Trophoblast cell (in vitro differentiated cells and primary cell): Measurements from ENCODE around the gene MCM7.

ENCODE experiments used
- DNase-seq, 2 donors: peaks; one replicate each; pipeline ENCODE4 v3.0.0-alpha.2; 2016
- H2AFZ ChIP-seq: 2 replicates; pipeline ENCODE4 v1.6.1; 2013; ENCODE audit warnings: low read length, moderate library complexity, mild to moderate bottlenecking; ENCODE audit not compliant: insufficient read depth, poor library complexity
- H2AK5ac ChIP-seq: 2 replicates; pipeline ENCODE4 v1.6.1; 2013; ENCODE audit warnings: mild to moderate bottlenecking, low read length
- H2BK120ac ChIP-seq: 2 replicates; pipeline ENCODE4 v1.6.1; 2013; ENCODE audit warnings: low read length, mild to moderate bottlenecking, moderate library complexity; ENCODE audit not compliant: insufficient read depth, poor library complexity
- H2BK12ac ChIP-seq: 2 replicates; pipeline ENCODE4 v1.6.1; 2013; ENCODE audit warnings: mild to moderate bottlenecking, low read length, moderate library complexity
- H2BK5ac ChIP-seq: 2 replicates; pipeline ENCODE4 v1.6.1; 2013; ENCODE audit warnings: low read length, low read depth, moderate library complexity, mild to moderate bottlenecking; ENCODE audit not compliant: poor library complexity
- H3K14ac ChIP-seq: 2 replicates; pipeline ENCODE4 v1.6.1; 2013; ENCODE audit warnings: mild to moderate bottlenecking, low read length
- H3K18ac ChIP-seq: 2 replicates; pipeline ENCODE4 v1.6.1; 2013; ENCODE audit warnings: mild to moderate bottlenecking, low read length
- H3K23ac ChIP-seq: 2 replicates; pipeline ENCODE4 v1.6.1; 2013; ENCODE audit warnings: low read length
- H3K27ac ChIP-seq: 2 replicates; pipeline ENCODE4 v1.5.1; 2013; ENCODE audit warnings: low read depth, mild to moderate bottlenecking, inconsistent platforms, low read length, moderate library complexity
- H3K27me3 ChIP-seq: 2 replicates; pipeline ENCODE4 v1.6.1; 2013; ENCODE audit warnings: inconsistent platforms, mild to moderate bottlenecking, low read length, moderate library complexity; ENCODE audit not compliant: insufficient read depth
- H3K36me3 ChIP-seq, 2 experiments: 1 replicate in 1 of 2; 2 replicates in 1 of 2; pipeline ENCODE4 v1.6.1; 2013; ENCODE audit warnings: low read length in 2 of 2, mild to moderate bottlenecking in 2 of 2, moderate library complexity in 1 of 2; ENCODE audit not compliant: insufficient read depth in 2 of 2, control insufficient read depth in 1 of 2
- H3K4ac ChIP-seq: 2 replicates; pipeline ENCODE4 v1.6.1; 2013; ENCODE audit warnings: low read depth, mild to moderate bottlenecking, low read length, moderate library complexity
- H3K4me1 ChIP-seq, 2 experiments: 1 replicate in 1 of 2; 2 replicates in 1 of 2; pipeline ENCODE4 v1.6.1; 2013; ENCODE audit warnings: low read length in 2 of 2, mild to moderate bottlenecking in 2 of 2, moderate library complexity in 1 of 2; ENCODE audit not compliant: insufficient read depth in 2 of 2, control insufficient read depth in 1 of 2
- H3K4me2 ChIP-seq: 2 replicates; pipeline ENCODE4 v1.6.1; 2013; ENCODE audit warnings: inconsistent platforms, mild to moderate bottlenecking, low read length, moderate library complexity
- H3K4me3 ChIP-seq: 2 replicates; pipeline ENCODE4 v1.5.1; 2013; ENCODE audit warnings: mild to moderate bottlenecking, low read depth, low read length, inconsistent platforms
- H3K79me1 ChIP-seq: one replicate; pipeline ENCODE4 v1.6.1; 2013; ENCODE audit warnings: low read length
- H3K79me2 ChIP-seq: 2 replicates; pipeline ENCODE4 v1.6.1; 2013; ENCODE audit warnings: low read length, mild to moderate bottlenecking; ENCODE audit not compliant: control insufficient read depth, insufficient read depth, poor library complexity
- H3K9ac ChIP-seq: 2 replicates; pipeline ENCODE4 v1.6.1; 2013; ENCODE audit warnings: mild to moderate bottlenecking, low read length
- H3K9me3 ChIP-seq: 2 replicates; pipeline ENCODE4 v1.6.1; 2013; ENCODE audit warnings: low read depth, mild to moderate bottlenecking, control low read depth, inconsistent platforms, low read length; ENCODE audit not compliant: insufficient read depth
- H4K12ac ChIP-seq: 2 replicates; pipeline ENCODE4 v1.6.1; 2013; ENCODE audit warnings: low read depth, mild to moderate bottlenecking, low read length, moderate library complexity
- H4K8ac ChIP-seq: 2 replicates; pipeline ENCODE4 v1.6.1; 2013; ENCODE audit warnings: low read depth, mild to moderate bottlenecking, low read length, moderate library complexity
- H4K91ac ChIP-seq: one replicate; pipeline ENCODE4 v1.6.1; 2013; ENCODE audit warnings: low read depth, mild to moderate bottlenecking, low read length, moderate library complexity
- WGBS: extraction: QIAGEN DNeasy Blood & Tissue Kit; methylation state at CpG from one replicate; pipeline ENCODE4 v1.1.7; 2013; ENCODE audit warnings: missing lambda C conversion rate; ENCODE audit not compliant: insufficient read length, insufficient coverage; ENCODE audit errors: extremely low coverage; 5-methylcytosine and 5-hydroxymethylcytosine counted together

Gene MCM7

GRCh38 chr7:100057006-100057405 lies 44.2 kb downstream of the MCM7 start:
- Histone ChIP-seq H3K27me3 (no peaks in the 10 kb centered on the region), H3K79me2 (no peaks in the 10 kb centered on the region), H3K23ac (no peak overlapping the region), H3K4me2 (no peak overlapping the region), H2AFZ (no peak overlapping the region), H4K8ac (no peak overlapping the region), H4K91ac (peak overlapping the region; percentile 15), H3K9me3 (no peaks in the 10 kb centered on the region), H3K18ac (no peak overlapping the region), H3K4me3 (no peak overlapping the region), H3K4me1 (no peaks in the 10 kb centered on the region), H3K36me3 (peaks cover 31 to 45% of the 10 kb centered on the region in 2 experiments), H3K4ac (no peak overlapping the region), H2BK120ac (no peak overlapping the region), H2BK5ac (no peak overlapping the region), H3K14ac (no peak overlapping the region), H2BK12ac (no peak overlapping the region), H2AK5ac (no peak overlapping the region), H3K79me1 (no peaks in the 10 kb centered on the region), H4K12ac (no peak overlapping the region), H3K27ac (no peak overlapping the region), H3K9ac (no peak overlapping the region)
- no CpG with 5 or more reads among the region's 10 CpGs for WGBS
- no peak for DNase-seq

GRCh38 chr7:100053215-100053614 lies 48.0 kb downstream of the MCM7 start:
- peaks cover 9% of the 10 kb centered on the region for H3K79me1 ChIP-seq
- H2BK5ac ChIP-seq = no peak overlapping the region
- H3K14ac ChIP-seq = no peak overlapping the region
- H3K4ac ChIP-seq = no peak overlapping the region
- H3K18ac ChIP-seq = no peak overlapping the region
- H2AK5ac ChIP-seq = no peak overlapping the region
- H3K23ac ChIP-seq = no peak overlapping the region
- no peak overlapping the region for H2BK120ac ChIP-seq
- peaks cover 13 to 17% of the 10 kb centered on the region in 2 experiments for H3K36me3 ChIP-seq
- no peak overlapping the region for H2AFZ ChIP-seq
- no peak overlapping the region for H4K12ac ChIP-seq
- peaks cover 7% of the 10 kb centered on the region in 2 experiments for H3K4me1 ChIP-seq
- H2BK12ac ChIP-seq = no peak overlapping the region
- H3K27me3 ChIP-seq = no peaks in the 10 kb centered on the region
- no peak overlapping the region for H4K91ac ChIP-seq
- no peak overlapping the region for H3K4me3 ChIP-seq
- no peaks in the 10 kb centered on the region for H3K9me3 ChIP-seq
- H3K4me2 ChIP-seq = no peak overlapping the region
- WGBS = no CpG with 5 or more reads among the region's 3 CpGs
- H3K27ac ChIP-seq = no peak overlapping the region
- H4K8ac ChIP-seq = no peak overlapping the region
- peak; percentile 55 to 71 for DNase-seq
- H3K79me2 ChIP-seq = peaks cover 6% of the 10 kb centered on the region
- no peak overlapping the region for H3K9ac ChIP-seq

GRCh38 chr7:100051611-100052010 lies 49.6 kb downstream of the MCM7 start:
- Histone ChIP-seq H3K4ac (no peak overlapping the region), H2BK120ac (no peak overlapping the region), H3K4me3 (no peak overlapping the region), H3K4me1 (peaks cover 7% of the 10 kb centered on the region in 2 experiments), H2AK5ac (no peak overlapping the region), H3K4me2 (no peak overlapping the region), H4K91ac (no peak overlapping the region), H4K12ac (no peak overlapping the region), H2AFZ (no peak overlapping the region), H3K9ac (no peak overlapping the region), H2BK5ac (no peak overlapping the region), H4K8ac (no peak overlapping the region), H3K23ac (no peak overlapping the region), H3K79me2 (peaks cover 6% of the 10 kb centered on the region), H3K27ac (no peak overlapping the region), H3K18ac (no peak overlapping the region), H3K79me1 (peaks cover 9% of the 10 kb centered on the region), H3K36me3 (peaks cover 3 to 5% of the 10 kb centered on the region in 2 experiments), H2BK12ac (no peak overlapping the region), H3K9me3 (no peaks in the 10 kb centered on the region), H3K27me3 (no peaks in the 10 kb centered on the region), H3K14ac (no peak overlapping the region)
- WGBS = no CpG with 5 or more reads among the region's 3 CpGs
- DNase-seq = no peak

GRCh38 chr7:100049441-100050291 lies 51.5 kb downstream of the MCM7 start, which contains the start of gene ZSCAN21:
TSS of gene ZSCAN21 (plus strand) at chr7:100049774. CDS start at chr7:100057007, 7,233 bp downstream.
- H3K4me3 ChIP-seq = peak within 1 kb of the TSS; percentile 86

More at GRCh38 chr7:100049441-100050291, 51.5 kb downstream of the MCM7 start, which contains the start of gene ZSCAN21:
- H4K12ac ChIP-seq = peak within 1 kb of the TSS; percentile 98
- H3K27ac ChIP-seq = peak within 1 kb of the TSS; percentile 91
- H3K18ac ChIP-seq = peak within 1 kb of the TSS; percentile 98
- H3K9ac ChIP-seq = peak within 1 kb of the TSS; percentile 87
- no peak within 1 kb of the TSS for H3K23ac ChIP-seq
- H4K91ac ChIP-seq = peak within 1 kb of the TSS; percentile 96
- H2AFZ ChIP-seq = peak within 1 kb of the TSS; percentile 97
- peak within 1 kb of the TSS; percentile 97 for H2BK120ac ChIP-seq
- peaks cover 7% of the 10 kb centered on the region in 2 experiments for H3K4me1 ChIP-seq
- H3K79me1 ChIP-seq = peaks cover 9% of the 10 kb centered on the region
- H4K8ac ChIP-seq = peak within 1 kb of the TSS; percentile 100
- H3K27me3 ChIP-seq = no peaks in the 10 kb centered on the region
- H3K14ac ChIP-seq = peak within 1 kb of the TSS; percentile 100
- peak within 1 kb of the TSS; percentile 74 for H3K4me2 ChIP-seq
- peaks cover 2 to 5% of the 10 kb centered on the region in 2 experiments for H3K36me3 ChIP-seq
- peak within 1 kb of the TSS; percentile 89 for H2BK5ac ChIP-seq
- peak within 1 kb of the TSS; percentile 95 for H2AK5ac ChIP-seq
- peak within 1 kb of the TSS; percentile 86 for H3K4ac ChIP-seq
- DNase-seq = peak; percentile 90 to 92
- no CpG with 5 or more reads among the region's 47 CpGs for WGBS
- H3K79me2 ChIP-seq = peaks cover 6% of the 10 kb centered on the region
- no peaks in the 10 kb centered on the region for H3K9me3 ChIP-seq
- H2BK12ac ChIP-seq = no peak within 1 kb of the TSS
